ENCODE results near the gene TSPAN32.
"Not testable (repeated sequence)": the region's sequence is repeated elsewhere in the genome, so short reads cannot be mapped to it uniquely, and the experiment has no call there.

The TSPAN32 gene

DNA sequence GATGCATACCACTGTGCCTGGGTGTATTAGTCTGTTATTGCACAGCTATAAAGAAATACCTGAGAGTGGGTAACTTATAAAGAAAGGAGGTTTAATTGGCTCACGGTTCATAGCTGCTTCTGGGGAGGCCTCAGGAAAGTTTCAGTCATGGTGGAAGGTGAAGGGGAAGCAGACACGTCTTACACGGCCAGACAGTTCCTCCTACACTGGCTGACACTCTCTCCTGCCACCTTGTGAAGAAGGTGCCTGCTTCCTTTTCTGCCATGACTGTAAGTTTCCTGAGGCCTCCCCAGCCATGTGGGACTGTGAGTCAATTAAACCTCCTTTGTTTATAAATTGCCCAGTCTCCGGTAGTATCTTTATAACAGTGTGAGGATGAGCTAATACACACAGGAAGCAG, 41.7 kb downstream of the TSPAN32 start:
- DNase-seq, result no peak

DNA sequence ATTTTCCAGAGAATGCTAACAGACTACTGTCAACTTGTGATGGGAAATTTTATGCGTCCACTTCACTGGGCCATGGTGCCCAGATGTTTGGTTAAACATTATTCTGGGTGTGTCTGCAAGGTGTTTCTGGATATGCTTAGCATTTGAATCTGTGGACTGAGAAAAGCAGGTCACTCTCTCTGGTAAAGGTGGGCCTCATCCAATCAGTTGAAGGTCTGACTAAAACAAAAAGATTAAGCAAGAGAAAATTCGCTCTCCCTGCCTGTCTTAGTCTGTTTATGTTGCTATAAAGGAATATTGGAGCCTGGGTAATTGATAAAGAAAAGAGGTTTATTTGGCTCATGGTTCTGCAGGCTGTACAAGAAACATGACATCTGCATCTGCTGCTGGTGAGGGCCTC, 43.2 kb downstream of the TSPAN32 start:
- DNase-seq, result no peak

DNA sequence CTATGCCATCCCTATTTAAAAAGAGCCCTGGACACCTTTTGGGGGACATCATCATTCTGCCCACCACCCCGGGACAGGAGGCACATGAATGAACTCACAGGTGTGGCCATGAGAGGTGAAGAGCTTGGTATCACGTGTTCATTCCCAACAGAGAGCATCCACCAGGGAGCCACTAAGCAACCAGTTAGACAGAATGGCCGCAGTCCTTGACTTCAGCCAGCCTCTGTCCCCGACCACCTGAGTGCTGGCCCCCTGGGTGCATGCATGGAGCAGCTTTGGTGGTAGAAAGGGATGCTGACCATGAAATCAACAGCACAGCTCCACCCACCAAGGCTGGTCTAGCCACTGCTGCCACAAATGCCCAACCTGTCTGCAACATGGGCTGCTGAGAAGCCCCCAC, 44.2 kb downstream of the TSPAN32 start:
- no peak for DNase-seq

DNA sequence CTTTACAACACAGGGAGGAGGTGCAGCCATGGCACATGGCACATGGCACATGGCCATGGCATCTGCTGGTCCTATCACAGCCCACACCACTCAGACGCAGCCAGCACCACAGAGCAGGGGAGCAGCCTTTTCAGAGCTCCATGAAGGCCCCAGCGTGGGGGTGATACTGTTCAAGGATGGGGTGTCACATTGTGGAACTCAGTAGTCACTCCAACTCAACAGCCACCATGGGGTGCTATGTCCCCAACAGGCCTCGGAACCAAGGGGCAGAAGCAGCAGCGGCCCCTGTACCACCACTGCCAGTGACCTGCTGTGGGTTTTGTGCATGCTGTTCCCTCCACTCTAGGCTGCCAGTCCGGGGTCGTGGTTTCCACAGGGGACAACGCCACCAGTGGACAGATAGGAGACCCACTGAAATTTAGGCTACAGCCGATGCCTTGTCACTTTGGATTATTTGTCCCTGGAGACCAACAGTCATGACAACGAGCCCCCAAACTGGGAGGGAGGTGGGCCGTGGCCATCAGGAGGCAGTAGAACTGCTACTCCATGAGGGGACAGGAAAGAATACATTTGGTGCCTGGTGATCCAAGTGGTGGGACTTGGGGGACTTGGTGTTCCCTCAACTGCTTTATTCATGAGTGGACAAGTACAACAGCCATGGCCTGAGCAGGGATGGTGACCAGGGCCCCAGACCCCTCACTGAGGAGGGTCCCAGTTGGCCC, 44.9 kb downstream of the TSPAN32 start:
- DNase-seq, result no peak

DNA sequence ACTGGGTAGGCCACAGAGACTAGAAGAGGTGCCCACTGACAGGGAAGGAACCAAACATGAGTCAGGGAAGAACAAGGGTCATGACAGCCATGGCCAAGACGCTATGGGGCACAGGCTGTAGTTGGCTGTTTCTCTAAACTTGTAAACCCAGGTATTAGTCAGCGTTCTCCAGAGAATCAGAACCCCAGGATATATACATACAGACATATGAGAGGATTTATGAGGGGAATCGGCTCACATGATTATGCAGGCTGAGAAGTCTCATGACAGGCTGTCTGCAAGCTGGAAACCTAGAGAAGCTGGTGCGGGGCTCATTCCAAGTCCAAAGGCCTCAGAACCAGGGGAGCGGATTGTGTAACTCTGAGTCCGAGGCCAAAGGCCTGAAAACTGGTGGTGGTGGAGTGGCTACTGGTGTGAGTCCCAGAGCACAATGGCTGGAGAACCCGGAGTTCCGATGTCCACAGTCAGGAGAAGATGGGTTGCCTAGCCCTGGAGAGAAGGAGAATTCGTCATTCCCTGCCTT, 45.6 kb downstream of the TSPAN32 start:
- DNase-seq, result no peak

DNA sequence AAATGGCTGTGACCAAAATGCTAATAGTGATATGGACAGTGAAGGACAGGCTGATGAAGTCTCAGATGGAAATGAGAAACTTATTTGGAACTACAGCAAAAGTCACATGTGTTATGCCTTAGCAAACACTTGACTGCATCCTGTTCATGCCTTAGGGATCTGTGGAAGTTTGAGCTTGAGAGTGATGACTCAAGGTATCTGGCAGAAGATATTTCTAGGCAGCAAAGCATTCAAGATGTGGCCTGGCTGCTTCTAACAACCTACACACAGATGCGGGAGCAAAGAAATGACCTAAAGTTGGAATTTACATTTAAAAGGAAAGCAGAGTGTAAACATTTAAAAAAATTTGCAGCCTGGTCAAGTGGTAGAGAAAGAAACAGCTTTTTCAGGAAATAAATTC, 47.2 kb downstream of the TSPAN32 start:
- DNase-seq, result no peak

DNA sequence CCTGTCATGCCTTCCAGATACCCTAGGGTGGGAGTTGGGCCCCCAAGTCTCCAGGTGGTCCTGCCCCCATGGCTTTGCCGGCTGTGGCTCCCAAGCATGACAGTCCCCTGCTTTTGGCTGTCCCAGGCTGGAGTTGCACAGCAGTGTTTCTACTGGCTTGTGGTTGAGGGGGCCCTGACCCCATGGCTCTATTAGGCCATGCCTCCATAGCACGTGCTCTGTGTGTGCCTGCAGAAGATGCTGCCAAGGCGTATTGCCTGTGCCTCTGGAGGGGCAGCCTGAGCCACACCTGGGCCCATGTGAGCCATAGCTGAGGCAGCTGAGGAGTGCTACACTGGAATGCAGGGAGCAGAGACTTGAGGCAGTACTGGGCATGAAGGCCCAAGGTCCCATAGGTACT, 49.9 kb downstream of the TSPAN32 start:
- DNase-seq, result no peak

DNA sequence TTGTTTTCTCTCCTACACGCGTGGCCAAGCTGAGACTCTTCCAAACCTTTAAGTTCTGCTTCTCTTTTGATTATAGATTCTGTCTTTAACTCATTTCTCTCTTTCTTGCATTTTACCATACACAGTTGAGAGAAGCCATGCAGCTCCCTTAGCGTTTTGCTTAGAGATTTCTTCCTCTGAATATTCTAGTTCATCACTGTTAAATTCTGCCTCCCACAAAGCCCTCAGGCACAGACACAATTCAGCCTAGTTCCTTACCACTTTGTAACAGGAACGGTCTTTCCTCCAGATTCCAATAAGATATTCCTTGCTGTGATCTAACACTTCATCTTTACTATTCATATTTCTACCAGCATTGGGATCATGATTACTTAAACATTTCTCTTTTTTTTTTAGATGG, 50.6 kb downstream of the TSPAN32 start:
- DNase-seq, result no peak

DNA sequence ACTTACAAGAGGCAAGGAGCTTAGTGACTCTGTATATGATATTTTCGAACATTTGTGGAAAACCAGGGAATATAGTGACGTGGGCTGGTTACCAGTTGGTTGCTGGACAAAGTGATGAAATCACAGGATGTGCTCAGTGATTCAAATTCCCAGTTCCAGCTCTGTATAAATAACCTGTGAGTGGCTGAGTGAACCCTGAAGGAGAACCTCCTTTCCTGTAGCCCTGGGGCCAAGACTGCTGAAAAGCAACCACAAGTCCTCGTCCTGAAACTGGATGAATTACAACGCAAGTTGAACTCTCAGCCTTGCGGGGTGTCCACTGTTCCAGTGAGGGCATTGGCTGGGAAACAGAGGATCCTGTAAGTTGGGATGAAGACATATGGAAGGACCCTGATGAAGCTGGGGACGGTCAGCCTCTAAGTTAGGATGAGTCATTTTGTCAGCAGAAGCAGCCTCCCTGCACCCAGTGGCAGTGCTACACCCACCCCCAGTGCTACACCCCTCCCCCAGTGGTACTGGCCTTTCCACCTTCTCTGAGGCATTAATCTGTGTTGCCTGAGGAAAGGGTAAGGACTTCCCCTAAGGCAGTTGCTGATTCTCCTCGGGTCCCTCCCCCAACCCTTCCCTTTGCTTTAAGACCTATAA, 53.3 kb downstream of the TSPAN32 start:
- no peak for DNase-seq

DNA sequence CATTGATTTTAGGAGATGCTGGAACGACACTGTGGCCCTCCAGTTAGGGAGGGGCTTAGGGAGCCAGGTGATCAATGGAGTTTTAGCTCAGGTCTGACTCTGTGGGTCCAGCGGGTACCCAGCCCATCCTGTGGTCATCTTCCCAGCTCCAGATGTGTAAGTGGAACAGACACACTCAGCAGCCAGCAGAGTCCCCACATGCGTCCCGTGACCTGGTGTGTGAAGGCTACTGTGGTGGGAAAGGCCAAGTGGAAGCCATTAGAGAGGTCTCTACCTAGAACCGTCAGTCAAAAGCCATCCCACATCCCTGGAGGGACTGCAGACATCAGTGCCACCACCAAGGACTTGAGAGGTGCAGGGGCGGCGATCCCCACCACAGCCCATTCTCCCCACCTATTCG, 55.4 kb downstream of the TSPAN32 start:
- no peak for DNase-seq

DNA sequence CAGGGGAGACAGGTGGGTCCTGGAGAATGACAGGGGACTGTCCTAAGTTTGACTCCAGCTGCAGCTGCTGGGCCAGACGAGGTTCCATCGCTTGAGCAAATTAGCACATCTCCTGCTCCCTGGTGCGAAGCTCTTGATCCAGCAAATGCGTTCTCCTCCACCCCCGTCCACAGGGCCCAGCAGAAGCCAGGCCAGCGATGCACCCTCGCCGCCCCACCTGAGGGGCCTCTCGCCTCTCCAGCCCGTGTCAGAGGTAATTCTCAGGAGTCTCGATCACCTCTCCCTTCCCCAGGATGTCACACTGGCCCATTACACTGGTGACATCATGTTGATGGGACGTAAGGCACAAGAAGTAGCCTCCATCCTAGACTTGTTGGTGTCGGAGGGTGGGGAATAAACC, 55.8 kb downstream of the TSPAN32 start:
- DNase-seq, result not testable (repeated sequence)

DNA sequence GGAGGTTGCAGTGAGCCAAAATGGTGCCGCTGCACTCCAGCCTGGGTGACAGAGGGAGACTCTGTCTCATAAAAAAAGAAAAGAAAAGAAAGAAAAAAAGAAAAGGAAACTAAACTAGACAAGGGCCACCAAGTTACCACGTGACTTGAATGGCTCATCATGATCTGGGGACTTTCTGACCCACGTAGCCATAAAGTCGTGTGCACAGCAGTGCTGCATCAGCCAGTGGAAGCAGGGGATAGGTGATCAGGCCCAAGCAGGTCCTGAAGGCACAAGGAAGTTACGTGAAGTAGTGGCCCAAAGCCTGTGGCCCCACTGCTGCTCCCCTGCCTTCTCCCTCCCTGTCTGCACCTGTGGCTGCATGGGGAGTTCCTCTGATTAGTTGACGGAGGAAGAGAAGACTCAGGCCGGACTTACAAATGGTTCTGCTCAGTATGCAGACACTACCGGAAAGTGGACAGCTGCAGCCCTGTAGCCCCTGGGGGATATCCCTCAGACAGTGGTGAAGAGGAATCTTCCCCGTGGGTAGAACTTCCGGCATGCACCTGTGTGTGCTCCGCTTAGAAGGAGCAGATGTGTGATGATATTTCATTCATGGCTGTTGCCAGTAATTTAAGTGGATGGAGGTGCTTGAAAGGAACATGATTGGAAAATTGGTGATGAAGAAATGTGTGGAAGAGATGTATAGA, 57.1 kb downstream of the TSPAN32 start:
- no peak for DNase-seq

DNA sequence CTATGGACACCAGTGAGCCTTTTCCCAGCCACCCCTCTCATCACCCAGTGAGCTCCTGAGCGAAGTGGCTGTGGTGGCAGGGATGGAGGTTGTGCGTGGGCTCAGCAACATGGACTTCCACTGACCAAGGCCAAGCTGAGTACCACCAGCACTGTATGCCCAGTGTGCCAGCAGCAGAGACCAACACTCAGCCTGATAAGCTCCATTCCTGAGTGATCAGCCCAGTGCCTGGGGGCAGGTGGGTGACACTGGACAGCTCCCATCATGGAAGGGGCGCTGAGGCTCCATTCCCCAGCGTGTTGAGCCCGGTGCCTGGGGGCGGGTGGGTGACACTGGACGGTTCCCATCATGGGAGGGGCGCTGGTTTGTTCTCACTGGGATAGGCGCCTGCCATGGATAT, 57.7 kb downstream of the TSPAN32 start:
- no peak for DNase-seq

DNA sequence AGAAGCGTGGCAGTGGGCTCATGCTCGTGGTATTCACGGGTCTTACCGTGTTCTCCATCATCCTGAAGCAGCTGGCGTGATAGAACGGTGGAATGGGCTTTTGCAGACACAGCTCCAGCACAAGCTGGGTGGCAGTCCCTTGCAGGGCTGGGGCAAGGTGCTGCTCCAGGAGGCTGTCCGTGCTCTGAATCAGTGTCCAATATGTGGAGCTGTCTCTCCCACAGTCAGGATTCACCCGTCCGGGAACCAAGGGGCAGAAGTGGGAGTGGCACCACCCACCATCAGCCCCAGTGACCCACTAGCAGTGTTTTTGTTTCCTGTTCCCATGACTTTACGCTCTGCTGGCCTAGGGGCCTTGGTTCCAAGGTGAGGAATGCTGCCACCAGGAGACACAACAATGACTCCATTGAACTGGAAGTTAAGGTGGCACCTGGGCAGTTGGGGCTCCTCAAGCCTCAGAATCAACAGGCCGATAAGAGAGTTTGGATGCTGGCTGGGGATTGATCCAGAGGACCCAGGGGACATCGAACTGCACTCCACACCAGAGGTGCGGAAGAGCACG, 58.3 kb downstream of the TSPAN32 start:
- DNase-seq, result no peak

DNA sequence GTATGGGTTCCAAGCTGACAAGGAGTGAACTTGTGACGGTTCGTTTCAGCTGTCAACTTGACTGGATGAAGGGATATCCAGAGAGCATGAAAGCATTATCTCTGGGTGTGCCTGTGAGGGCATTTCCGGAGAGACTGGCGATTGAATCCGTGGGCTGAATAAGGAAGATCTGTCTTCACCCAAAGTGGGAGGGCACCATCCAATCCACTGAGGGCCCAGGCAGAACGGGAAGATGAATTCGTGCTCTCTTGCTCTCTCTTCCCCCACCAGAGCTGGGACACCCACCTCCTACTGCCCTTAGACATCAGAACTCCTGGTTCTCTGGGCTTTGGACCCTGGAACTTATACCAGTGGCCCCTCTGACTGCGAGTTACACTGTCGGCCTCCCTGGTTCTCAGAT, 59.8 kb downstream of the TSPAN32 start:
- no peak for DNase-seq

DNA sequence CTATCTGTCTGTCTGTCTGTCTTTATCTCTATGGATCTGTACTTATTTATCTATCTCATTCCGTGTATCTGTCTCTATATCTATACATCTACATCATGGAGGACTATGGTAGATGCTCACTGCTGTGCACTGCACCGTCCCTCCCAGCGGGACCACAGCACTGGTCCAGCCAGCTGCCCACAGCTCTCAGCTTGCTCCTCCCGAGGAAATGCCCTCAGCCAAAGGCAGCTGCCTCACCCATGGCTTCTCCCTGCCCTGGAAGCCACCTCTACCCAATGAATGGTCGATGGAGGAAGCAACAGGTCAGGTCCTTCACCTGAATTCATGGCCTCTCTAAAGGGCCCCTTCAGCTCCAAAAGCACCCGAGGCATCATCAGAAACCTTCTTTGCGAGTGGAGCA, 60.6 kb downstream of the TSPAN32 start:
- DNase-seq, result no peak

DNA sequence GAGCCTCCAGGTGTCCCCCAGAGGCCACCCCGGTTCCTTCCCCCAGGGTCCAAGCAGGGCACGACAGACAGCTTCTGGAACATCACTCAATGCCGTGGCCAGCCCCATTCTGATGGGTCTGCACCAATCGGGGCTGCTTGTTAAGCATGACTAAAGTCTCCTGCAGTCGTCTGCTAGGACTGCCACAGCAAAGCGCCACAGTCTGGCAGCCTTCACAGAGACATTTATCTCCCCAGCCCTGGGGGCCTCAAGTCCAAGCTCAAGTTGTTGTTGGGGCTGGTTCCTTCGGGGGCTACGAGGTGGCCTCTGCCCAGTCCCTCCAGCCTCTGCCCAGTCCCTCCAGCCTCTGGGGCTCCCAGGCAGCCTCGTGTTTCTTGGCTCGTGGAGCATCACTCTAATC, 61.3 kb downstream of the TSPAN32 start:
- no peak for DNase-seq

DNA sequence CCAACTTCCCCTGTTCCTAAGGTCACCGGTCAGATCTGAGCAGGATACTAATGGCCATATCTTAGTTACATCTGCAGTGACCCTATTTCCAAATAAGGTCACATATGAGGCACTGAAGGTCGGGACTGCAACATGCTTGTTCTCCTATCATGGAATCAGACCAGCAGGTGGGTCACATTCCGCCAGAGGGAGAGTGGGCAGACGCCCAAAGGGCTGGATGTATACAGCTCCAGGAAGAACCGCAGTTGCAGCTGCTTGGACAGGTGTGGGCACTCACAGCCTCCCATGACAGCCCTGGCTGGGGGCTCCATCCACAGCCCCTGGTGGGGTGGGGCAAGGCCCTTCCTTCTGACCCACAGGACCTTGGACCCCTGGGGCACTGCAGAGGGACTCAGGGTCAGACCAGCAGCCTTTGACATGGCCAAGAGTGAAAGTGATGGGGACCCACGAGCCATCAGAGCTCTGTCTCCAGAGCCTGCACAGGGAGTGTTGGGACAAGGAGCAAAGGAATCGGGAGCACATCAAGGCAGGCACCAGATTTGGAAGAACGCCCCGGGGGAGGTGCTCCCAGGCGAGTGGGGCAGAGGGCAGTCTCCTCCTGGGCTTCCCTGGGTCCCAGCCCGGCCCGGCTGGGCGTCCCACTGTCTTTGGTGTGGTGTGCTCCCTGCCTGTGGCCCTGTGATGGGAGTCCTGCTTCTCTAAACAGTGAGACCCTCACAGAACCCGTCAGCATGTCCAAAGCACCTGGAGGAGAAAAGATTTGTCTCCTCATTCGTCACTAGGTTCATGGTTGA, 62.0 kb downstream of the TSPAN32 start:
- no peak for DNase-seq

DNA sequence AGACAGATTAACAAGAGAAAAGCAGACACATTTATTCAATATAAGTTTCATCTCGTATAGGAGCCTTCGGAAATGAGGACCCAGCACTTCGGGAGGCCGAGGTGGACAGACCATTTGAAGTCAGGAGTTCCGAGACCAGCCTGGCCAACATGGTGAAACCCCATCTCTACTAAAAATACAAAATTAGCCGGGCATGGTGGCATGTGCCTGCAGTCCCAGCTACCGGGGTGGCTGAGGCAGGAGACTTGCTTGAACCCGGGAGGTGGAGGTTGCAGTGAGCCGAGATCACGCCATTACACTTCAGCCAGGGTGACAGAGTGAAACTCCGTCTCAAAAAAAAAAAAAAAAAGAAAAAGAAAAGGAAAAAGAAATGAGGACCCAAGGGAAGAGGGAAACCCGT, 62.6 kb downstream of the TSPAN32 start:
- not testable (repeated sequence) for DNase-seq

DNA sequence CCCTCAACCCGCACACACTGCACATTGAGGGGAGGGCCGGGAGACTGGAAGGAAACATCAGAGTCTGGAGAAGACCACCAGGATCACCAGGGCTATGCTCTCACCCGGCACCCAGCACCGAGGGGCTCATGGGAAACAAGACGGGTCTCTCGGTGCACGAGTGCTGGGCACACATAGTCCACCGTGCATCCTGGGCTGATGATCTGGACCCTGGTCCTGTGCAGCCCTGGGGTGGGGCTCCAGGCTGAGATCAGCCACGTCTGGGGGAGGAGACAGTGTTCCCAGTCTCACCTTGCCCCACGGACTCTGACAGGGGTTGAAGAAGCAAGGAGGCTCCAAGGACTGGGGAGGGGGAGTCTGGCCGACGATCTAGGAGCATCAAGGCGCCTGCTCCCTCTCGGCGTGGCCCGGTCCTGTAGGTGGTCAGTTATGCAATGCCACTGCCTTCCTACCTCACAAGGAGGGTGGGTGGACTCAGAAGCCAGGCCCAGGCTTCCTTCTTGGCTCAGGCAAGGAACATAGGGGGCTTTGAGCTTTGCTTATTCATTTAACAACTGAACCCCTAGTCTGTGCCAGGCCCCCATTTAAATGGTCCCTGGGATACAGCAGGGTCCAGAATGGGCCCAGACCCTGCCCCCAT, 63.9 kb downstream of the TSPAN32 start:
- no peak for DNase-seq

DNA sequence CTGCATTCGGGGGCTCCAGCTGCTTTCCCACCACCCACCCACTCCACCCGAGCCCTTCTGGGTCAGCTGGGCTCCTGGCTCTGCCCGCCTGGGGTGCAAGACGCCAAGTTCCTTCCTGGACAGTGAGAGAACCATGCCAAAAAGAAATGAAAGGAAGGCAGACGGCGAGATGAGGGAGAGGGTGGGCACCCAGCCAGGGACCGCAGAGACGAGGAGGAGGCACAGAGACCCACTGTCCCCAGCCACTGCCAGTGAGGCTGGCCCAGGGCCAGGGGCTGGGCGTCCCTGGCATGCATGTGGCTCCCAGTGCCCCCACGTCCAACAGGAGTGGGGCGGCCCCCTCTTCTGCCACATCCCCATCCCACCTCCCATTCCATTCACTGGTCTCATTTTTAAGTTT, 64.5 kb downstream of the TSPAN32 start:
- DNase-seq, result no peak

DNA sequence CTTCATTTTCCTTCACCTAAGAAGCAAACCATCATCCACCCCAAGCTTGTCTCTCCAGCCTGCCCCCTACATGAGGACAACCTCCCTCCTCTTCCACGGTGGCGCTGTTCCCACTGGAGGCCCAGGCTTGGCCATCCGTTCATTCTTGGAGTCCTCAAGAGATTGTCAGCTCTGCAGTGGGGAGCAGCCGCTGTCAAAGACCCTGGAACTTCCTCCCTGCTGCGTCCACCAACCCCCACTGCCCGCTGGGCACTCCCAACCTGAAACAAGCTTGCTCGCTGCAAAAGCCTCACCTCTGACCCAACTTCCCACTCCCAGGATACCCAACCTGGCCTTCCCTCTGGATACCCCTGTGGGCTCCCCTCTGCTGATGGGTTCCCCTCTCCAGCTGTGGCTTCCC, 64.9 kb downstream of the TSPAN32 start:
- DNase-seq, result no peak
